ACC112 (cell line): Measurements from ENCODE around the gene SLC10A7.
"Not testable (repeated sequence)": the region's sequence is repeated elsewhere in the genome, so short reads cannot be mapped to it uniquely, and the experiment has no call there.

ENCODE experiments used
- H2AFZ ChIP-seq: fragments of 200-600 bp; sonication (generic); one replicate; pipeline ENCODE4 v1.6.0; 2017; ENCODE audit warnings: antibody characterized with exemption, low read length; ENCODE audit not compliant: unreplicated experiment
- H3K27ac ChIP-seq: fragments of 200-600 bp; sonication (generic); 2 replicates; pipeline ENCODE4 v1.5.1; 2014; ENCODE audit warnings: low read depth, mild to moderate bottlenecking, antibody characterized with exemption, low read length, moderate library complexity
- H3K27me3 ChIP-seq: fragments of 200-600 bp; sonication (generic); 2 replicates; pipeline ENCODE4 v1.6.1; 2014; ENCODE audit warnings: mild to moderate bottlenecking, antibody characterized with exemption, low read length, moderate library complexity, mixed read lengths; ENCODE audit not compliant: insufficient read depth
- H3K36me3 ChIP-seq: fragments of 200-600 bp; sonication (generic); 2 replicates; pipeline ENCODE4 v1.6.1; 2016; ENCODE audit warnings: mild to moderate bottlenecking, antibody characterized with exemption, low read length, moderate library complexity, mixed read lengths; ENCODE audit not compliant: insufficient read depth
- H3K4me1 ChIP-seq: fragments of 200-600 bp; sonication (generic); one replicate; pipeline ENCODE4 v1.6.1; 2016; ENCODE audit warnings: low read length, mixed read lengths; ENCODE audit not compliant: insufficient read depth, unreplicated experiment, control insufficient read depth
- H3K4me3 ChIP-seq: fragments of 200-600 bp; sonication (generic); 2 replicates; pipeline ENCODE4 v1.5.1; 2014; ENCODE audit warnings: mild to moderate bottlenecking, low read depth, low read length
- H3K79me2 ChIP-seq: fragments of 200-600 bp; sonication (generic); one replicate; pipeline ENCODE4 v1.6.0; 2016; ENCODE audit warnings: low read length; ENCODE audit not compliant: control insufficient read depth, unreplicated experiment, insufficient read depth

The SLC10A7 gene

DNA sequence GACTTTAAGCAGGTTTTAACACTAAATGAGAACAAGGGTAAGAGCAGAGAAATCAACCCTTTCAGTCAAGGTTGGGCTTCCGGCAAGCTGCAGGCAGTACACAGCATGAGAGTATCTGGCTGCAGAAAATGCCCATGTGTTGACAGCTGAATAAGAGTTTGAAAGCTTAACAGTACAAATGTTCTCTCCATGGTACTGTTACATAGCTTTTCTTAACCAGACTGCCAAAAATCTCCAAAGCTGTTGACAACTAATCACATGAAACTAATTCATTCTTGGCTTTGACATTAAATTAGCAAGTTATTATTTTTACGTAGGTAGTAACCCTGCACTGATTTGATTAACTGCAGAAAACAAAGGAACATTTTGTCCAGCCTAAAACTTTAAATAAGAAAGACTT is 153.5 kb downstream of the SLC10A7 start:
- H3K4me1 ChIP-seq = peaks cover 18% of the 10 kb centered on the region
- no peak overlapping the region for H3K27ac ChIP-seq
- H3K4me3 ChIP-seq = no peak overlapping the region
- no peaks in the 10 kb centered on the region for H3K36me3 ChIP-seq
- no peaks in the 10 kb centered on the region for H3K27me3 ChIP-seq
- no peaks in the 10 kb centered on the region for H3K79me2 ChIP-seq
- H2AFZ ChIP-seq = no peak overlapping the region

DNA sequence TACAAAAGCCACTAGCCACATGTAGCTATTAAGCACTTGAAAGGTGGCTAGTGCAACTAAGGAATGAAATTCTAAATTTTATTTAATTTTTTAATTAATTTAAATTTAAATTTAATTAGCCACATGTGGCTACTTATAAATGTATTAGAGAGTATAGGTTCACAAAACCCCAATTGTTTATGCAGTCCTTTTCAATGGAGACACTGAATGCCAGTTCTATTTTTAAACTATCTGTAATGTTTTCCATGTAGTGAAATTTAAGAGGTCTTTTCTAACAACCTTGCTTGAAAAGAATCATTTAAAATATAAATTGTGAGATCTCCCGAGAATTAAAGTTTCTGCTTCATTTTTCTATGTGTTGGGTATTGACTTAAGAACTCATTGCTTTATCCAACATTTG is 154.4 kb downstream of the SLC10A7 start:
- Histone ChIP-seq H3K27ac (no peak overlapping the region), H2AFZ (no peak overlapping the region), H3K36me3 (no peaks in the 10 kb centered on the region), H3K27me3 (no peaks in the 10 kb centered on the region), H3K4me1 (peaks cover 18% of the 10 kb centered on the region), H3K4me3 (no peak overlapping the region), H3K79me2 (no peaks in the 10 kb centered on the region)

DNA sequence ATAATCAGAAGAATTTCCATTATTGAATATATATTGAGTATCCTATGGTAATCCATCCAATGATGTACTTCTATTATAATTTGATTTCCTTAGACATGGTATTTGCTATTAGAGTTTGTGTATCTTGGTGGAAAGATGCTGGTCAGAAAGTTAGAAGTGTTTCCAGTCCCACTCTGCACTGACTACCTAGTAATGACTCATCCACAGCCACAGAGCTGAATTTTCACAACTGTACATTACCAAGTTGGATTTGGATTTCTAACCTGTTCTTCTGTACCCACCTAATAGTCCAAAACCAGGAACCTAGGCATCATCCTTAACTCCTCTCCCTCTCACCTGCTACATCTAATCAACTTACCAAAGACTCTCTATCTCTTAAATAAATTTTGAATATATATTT is 162.0 kb downstream of the SLC10A7 start:
- Histone ChIP-seq H3K79me2 (no peaks in the 10 kb centered on the region), H3K27ac (no peak overlapping the region), H3K27me3 (no peaks in the 10 kb centered on the region), H3K4me1 (no peaks in the 10 kb centered on the region), H3K36me3 (no peaks in the 10 kb centered on the region), H2AFZ (no peak overlapping the region), H3K4me3 (no peak overlapping the region)

DNA sequence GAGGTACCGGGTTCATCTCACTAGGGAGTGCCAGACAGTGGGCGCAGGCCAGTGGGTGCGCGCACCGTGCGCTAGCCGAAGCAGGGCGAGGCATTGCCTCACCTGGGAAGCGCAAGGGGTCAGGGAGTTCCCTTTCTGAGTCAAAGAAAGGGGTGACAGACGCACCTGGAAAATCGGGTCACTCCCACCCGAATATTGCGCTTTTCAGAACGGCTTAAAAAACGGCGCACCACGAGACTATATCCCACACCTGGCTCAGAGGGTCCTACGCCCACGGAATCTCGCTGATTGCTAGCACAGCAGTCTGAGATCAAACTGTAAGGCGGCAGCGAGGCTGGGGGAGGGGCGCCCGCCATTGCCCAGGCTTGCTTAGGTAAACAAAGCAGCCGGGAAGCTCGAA is 171.6 kb downstream of the SLC10A7 start:
- not testable (repeated sequence) for H3K4me3 ChIP-seq, H3K79me2 ChIP-seq, H3K27ac ChIP-seq, H3K4me1 ChIP-seq, H3K27me3 ChIP-seq, H2AFZ ChIP-seq, H3K36me3 ChIP-seq

DNA sequence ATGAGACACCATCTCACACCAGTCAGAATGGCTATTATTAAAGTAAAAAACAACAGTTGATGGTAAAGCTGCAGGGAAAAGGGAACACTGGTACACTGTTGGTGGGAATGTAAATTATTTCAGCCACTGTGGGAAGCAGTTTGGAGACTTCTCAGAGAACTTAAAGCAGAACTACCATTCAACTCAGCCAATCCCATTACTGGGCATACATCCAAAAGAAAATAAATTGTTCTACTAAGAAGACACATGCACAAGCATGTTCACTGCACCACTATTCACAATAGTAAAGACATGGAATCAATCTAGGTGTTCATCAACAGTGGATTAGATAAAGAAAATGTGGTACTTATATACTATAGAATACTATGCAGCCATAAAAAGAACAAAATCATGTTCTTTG is 172.4 kb downstream of the SLC10A7 start:
- Histone ChIP-seq H3K79me2 (no peaks in the 10 kb centered on the region), H3K27ac (no peak overlapping the region), H2AFZ (no peak overlapping the region), H3K36me3 (no peaks in the 10 kb centered on the region), H3K27me3 (no peaks in the 10 kb centered on the region), H3K4me1 (no peaks in the 10 kb centered on the region), H3K4me3 (no peak overlapping the region)

DNA sequence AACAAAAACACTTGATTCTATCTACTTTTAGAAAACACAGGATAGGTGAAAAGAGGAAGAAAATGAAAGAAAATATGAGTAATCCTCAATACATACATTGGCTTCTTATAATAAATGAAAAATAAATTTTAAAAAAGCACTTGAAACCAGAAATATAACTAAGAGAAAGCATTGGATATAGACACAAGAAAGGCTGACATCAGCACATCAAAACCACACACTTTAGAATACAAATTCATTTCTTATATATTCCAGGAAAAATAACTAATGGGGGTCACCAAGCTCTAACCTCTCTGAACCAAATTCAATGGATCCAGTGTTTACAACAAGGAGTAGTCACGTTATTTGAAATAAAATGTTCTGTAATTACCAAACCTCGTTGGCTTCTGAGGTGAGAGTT is 173.9 kb downstream of the SLC10A7 start:
- H3K36me3 ChIP-seq = no peaks in the 10 kb centered on the region
- no peak overlapping the region for H3K4me3 ChIP-seq
- H3K27me3 ChIP-seq = no peaks in the 10 kb centered on the region
- no peaks in the 10 kb centered on the region for H3K79me2 ChIP-seq
- H2AFZ ChIP-seq = no peak overlapping the region
- H3K27ac ChIP-seq = no peak overlapping the region
- no peaks in the 10 kb centered on the region for H3K4me1 ChIP-seq

DNA sequence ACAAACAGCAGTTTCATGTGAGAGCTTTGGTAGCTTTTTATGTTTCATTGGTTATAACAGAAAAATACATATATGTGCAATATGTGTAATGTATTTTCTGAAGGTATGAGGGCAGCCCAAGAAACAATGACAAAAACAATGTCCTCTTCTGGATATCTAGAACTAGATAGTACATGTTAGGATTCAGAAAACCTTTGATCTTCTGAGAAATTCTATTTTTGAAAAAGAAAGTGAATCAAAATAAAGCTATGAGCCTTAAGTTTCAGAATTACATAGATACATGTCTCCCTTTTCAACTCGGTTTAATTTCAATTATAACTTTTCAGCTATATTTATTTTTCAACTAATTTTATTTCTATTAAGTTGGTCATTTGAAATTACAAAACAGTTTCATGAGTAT is 175.5 kb downstream of the SLC10A7 start:
- Histone ChIP-seq H3K4me3 (no peak overlapping the region), H3K36me3 (no peaks in the 10 kb centered on the region), H2AFZ (no peak overlapping the region), H3K4me1 (no peaks in the 10 kb centered on the region), H3K27me3 (no peaks in the 10 kb centered on the region), H3K79me2 (no peaks in the 10 kb centered on the region), H3K27ac (no peak overlapping the region)

DNA sequence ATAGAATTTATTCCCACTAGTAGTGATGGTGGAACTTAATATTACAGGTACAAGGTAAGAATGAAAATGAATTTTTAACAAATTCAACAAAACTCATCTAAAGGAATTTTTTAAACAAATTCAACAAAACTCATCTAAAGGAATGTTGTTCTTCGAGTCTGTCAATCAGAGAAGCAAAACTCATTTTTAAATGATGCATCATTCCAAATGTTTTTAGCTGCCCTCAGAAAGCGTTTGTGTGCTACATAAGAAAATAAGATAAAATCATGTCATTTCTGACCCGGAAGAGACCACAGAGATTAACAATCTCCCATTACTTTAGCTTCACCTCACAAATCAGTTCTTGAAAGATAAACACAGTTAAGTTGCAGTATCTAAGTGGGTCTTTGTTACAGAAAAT is 178.0 kb downstream of the SLC10A7 start:
- no peak overlapping the region for H3K4me3 ChIP-seq
- no peaks in the 10 kb centered on the region for H3K79me2 ChIP-seq
- no peaks in the 10 kb centered on the region for H3K27me3 ChIP-seq
- no peaks in the 10 kb centered on the region for H3K36me3 ChIP-seq
- H3K4me1 ChIP-seq = no peaks in the 10 kb centered on the region
- H2AFZ ChIP-seq = no peak overlapping the region
- no peak overlapping the region for H3K27ac ChIP-seq

DNA sequence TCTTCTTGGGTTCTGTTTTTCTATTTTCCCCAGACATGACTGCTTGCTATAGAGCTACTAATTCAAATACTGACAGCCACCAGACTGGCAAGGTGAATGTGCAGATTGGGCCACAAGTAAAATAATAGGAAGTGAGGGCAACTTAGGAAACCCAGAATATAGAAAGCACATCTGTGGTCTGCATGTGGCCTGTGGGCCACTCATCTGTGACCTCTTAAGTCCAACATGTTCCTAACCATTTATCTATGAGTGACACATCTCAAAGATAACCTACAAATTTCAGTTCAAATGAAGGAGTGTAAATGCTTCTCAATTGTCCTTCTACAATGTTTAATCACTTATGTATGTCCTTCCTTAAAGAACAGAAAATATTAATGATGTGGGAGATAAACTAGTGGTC is 178.5 kb downstream of the SLC10A7 start:
- no peak overlapping the region for H3K4me3 ChIP-seq
- H2AFZ ChIP-seq = no peak overlapping the region
- no peaks in the 10 kb centered on the region for H3K36me3 ChIP-seq
- H3K4me1 ChIP-seq = no peaks in the 10 kb centered on the region
- no peaks in the 10 kb centered on the region for H3K79me2 ChIP-seq
- no peak overlapping the region for H3K27ac ChIP-seq
- H3K27me3 ChIP-seq = no peaks in the 10 kb centered on the region

DNA sequence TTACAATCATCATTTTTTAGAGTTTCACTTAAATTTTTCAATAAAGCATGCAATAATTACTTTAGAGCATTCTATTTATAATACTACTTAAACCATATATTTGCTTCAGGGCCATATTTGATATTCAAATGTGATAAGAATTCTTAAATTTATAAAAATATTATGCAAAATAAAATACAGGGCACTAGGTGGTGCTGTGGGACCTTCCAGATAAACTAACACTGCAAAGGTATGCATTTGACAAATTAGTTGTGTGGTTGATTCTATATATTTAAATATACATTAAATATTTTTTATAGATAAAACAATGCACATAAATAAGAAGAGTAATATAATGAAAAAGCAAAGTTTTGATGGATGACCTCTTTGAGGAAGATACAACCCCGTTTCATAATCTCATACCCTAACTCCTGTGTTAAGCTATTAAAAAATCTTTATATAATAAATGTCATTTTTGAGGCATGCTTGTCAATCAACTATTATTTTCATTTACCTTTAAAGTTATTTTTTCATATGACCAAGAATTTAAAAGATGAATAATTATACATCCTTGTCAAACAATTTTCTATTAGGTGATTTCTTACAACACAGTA is 179.0 kb downstream of the SLC10A7 start:
- Histone ChIP-seq H3K27ac (no peak overlapping the region), H2AFZ (no peak overlapping the region), H3K4me3 (no peak overlapping the region), H3K4me1 (no peaks in the 10 kb centered on the region), H3K79me2 (no peaks in the 10 kb centered on the region), H3K27me3 (no peaks in the 10 kb centered on the region), H3K36me3 (no peaks in the 10 kb centered on the region)

DNA sequence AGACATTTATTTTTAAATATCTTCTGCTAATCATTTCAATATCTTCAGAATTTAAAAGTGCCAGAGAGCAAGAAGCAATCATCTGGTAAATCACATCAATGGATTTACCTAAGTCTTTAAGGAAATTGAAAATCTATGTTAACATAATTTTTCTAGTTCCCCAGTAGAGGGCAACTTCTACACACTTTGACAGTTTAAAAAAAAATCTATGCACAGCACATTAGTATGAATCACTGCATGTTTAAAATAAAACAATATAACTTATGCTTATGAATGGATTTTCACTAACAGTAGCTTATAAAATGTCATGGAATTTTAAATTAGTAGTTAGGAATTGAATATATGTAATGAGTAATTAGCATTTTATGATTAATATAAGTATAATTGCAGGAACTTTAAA is 180.9 kb downstream of the SLC10A7 start:
- Histone ChIP-seq H3K79me2 (no peaks in the 10 kb centered on the region), H3K27me3 (no peaks in the 10 kb centered on the region), H2AFZ (no peak overlapping the region), H3K27ac (no peak overlapping the region), H3K4me3 (no peak overlapping the region), H3K36me3 (no peaks in the 10 kb centered on the region), H3K4me1 (peaks cover 15% of the 10 kb centered on the region)
